ENCODE results near the gene PSTK. TPM values are rescaled to one million over a fixed set of nuclear protein-coding genes. Genes with fewer than 3 reads are reported as not detected.

PSTK gene
- polyA plus RNA-seq, 3 donors, result 3.5 to 4.7 (median 4.2) TPM

- no peak overlapping the region for H3K4me2 ChIP-seq (replicated peaks; ENCODE audit: extremely low read depth, low read length, poor library complexity, severe bottlenecking)
- H3K9me3 ChIP-seq (replicated peaks in 1 of 2; ENCODE audit: control insufficient read depth in 1 of 2, insufficient read depth in 1 of 2, low read length in 2 of 2), result no peaks in the 10 kb centered on the region
- no peaks in the 10 kb centered on the region for H3K27me3 ChIP-seq (ENCODE audit: control insufficient read depth in 2 of 2, insufficient read depth in 2 of 2, low read length in 2 of 2)
- Mint-ChIP-seq H3K9me3 (peaks cover 0 to 7% (median 4%) of the 10 kb centered on the region in 7 donors), H3K4me3 (no peak overlapping the region), H3K27ac (no peak overlapping the region), H3K36me3 (peaks cover under 1 to 7% of the 10 kb centered on the region in 2 donors), H3K27me3 (ENCODE audit: low read depth in 3 of 3) (peaks cover 0 to 2% (median 0%) of the 10 kb centered on the region in 3 donors), H3K4me1 (no peaks in the 10 kb centered on the region)
- H3K9ac ChIP-seq (ENCODE audit: insufficient read depth, low read length, poor library complexity, severe bottlenecking), result no peak overlapping the region
- DNase-seq, result no peak
- no peak overlapping the region for H2AFZ ChIP-seq (ENCODE audit: insufficient read depth, low read depth, low read length, poor library complexity, severe bottlenecking)
- no peaks in the 10 kb centered on the region for H4K20me1 ChIP-seq (ENCODE audit: insufficient read depth, low read length)
- TF ChIP-seq, protein P1, sequence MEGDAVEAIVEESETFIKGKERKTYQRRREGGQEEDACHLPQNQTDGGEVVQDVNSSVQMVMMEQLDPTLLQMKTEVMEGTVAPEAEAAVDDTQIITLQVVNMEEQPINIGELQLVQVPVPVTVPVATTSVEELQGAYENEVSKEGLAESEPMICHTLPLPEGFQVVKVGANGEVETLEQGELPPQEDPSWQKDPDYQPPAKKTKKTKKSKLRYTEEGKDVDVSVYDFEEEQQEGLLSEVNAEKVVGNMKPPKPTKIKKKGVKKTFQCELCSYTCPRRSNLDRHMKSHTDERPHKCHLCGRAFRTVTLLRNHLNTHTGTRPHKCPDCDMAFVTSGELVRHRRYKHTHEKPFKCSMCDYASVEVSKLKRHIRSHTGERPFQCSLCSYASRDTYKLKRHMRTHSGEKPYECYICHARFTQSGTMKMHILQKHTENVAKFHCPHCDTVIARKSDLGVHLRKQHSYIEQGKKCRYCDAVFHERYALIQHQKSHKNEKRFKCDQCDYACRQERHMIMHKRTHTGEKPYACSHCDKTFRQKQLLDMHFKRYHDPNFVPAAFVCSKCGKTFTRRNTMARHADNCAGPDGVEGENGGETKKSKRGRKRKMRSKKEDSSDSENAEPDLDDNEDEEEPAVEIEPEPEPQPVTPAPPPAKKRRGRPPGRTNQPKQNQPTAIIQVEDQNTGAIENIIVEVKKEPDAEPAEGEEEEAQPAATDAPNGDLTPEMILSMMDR (IDR thresholded peaks at IDR 0.05), result no peak
- WGBS (ENCODE audit: insufficient coverage), result 88% methylated on average over 6 of the region's 9 CpGs
- no peak overlapping the region for H3K27ac ChIP-seq (ENCODE audit: low read depth in 1 of 2, low read length in 2 of 2)
- H3K4me1 ChIP-seq (ENCODE audit: control insufficient read depth in 1 of 2, insufficient read depth in 2 of 2, low read length in 2 of 2), result no peaks in the 10 kb centered on the region
- intact Hi-C loops (cut with micrococcal nuclease), result no loop called here
- no peaks in the 10 kb centered on the region for H3K36me3 ChIP-seq (replicated peaks in 1 of 2; ENCODE audit: control insufficient read depth in 1 of 2, insufficient read depth in 2 of 2, low read length in 2 of 2)
- no peaks in the 10 kb centered on the region for H3K79me2 ChIP-seq (ENCODE audit: insufficient read depth, low read length)
- no peak overlapping the region for H3K4me3 ChIP-seq (replicated peaks in 1 of 3; ENCODE audit: low read depth in 2 of 3, low read length in 3 of 3)
Observed at GRCh38 chr10:123017421-123018165, 37.4 kb downstream of the PSTK start.

DNA sequence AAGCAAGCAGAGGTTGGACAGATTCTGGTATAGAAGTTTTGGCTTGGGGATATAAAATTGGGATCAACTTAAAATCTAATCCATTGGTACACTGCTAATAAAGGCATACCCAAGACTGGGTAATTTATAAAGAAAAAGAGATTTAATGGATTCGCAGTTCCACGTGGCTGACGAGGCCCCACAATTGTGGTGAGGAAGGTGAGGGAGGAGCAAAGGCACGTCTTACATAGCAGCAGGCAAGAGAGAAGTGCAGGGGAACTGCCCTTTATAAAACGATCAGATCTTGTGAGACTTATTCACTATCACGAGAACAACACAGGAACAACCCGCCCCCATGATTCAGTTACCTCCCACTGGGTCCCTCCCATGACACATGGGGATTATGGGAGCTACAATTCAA lies 38.3 kb downstream of the PSTK start:
- H3K36me3 Mint-ChIP-seq, result no peaks in the 10 kb centered on the region
- Histone ChIP-seq H2AFZ (ENCODE audit: insufficient read depth, low read depth, low read length, poor library complexity, severe bottlenecking) (no peak overlapping the region), H3K9me3 (replicated peaks in 1 of 2; ENCODE audit: control insufficient read depth in 1 of 2, insufficient read depth in 1 of 2, low read length in 2 of 2) (no peaks in the 10 kb centered on the region), H3K9ac (ENCODE audit: insufficient read depth, low read length, poor library complexity, severe bottlenecking) (no peak overlapping the region), H3K4me1 (ENCODE audit: control insufficient read depth in 1 of 2, insufficient read depth in 2 of 2, low read length in 2 of 2) (no peaks in the 10 kb centered on the region), H3K36me3 (replicated peaks in 1 of 2; ENCODE audit: control insufficient read depth in 1 of 2, insufficient read depth in 2 of 2, low read length in 2 of 2) (no peaks in the 10 kb centered on the region), H4K20me1 (ENCODE audit: insufficient read depth, low read length) (no peaks in the 10 kb centered on the region), H3K4me3 (replicated peaks in 1 of 3; ENCODE audit: low read depth in 2 of 3, low read length in 3 of 3) (no peak overlapping the region), H3K27me3 (ENCODE audit: control insufficient read depth in 2 of 2, insufficient read depth in 2 of 2, low read length in 2 of 2) (no peaks in the 10 kb centered on the region), H3K79me2 (ENCODE audit: insufficient read depth, low read length) (no peaks in the 10 kb centered on the region), H3K4me2 (replicated peaks; ENCODE audit: extremely low read depth, low read length, poor library complexity, severe bottlenecking) (no peak overlapping the region), H3K27ac (ENCODE audit: low read depth in 1 of 2, low read length in 2 of 2) (no peak overlapping the region)
- no peak overlapping the region for H3K4me3 Mint-ChIP-seq
- no peak overlapping the region for H3K27ac Mint-ChIP-seq
- peaks cover 0 to 4% (median 1%) of the 10 kb centered on the region in 7 donors for H3K9me3 Mint-ChIP-seq
- H3K27me3 Mint-ChIP-seq (ENCODE audit: low read depth in 3 of 3), result peaks cover 0 to 2% (median 0%) of the 10 kb centered on the region in 3 donors
- 87% methylated on average over 5 of the region's 7 CpGs for WGBS (ENCODE audit: insufficient coverage)
- TF ChIP-seq, protein P1 (IDR thresholded peaks at IDR 0.05), result no peak
- H3K4me1 Mint-ChIP-seq, result no peaks in the 10 kb centered on the region
- DNase-seq, result no peak
- intact Hi-C loops (cut with micrococcal nuclease), result no loop called here

Measured in CD14-positive monocyte (primary cell).